IMR-90 (cell line): ENCODE results near the gene ISCA1. TPM values are rescaled to one million over a fixed set of nuclear protein-coding genes. Genes with fewer than 3 reads are reported as not detected.

Experiments used
- ATAC-seq: fragments of 200-7000 bp; cut with Tn5 transposase; 2 replicates; pipeline ENCODE4 v1.9.1; 2020; ENCODE audit warnings: low read depth, mild to moderate bottlenecking, moderate library complexity
- BruUV-seq: library from RNA; stranded (reverse); fragments of 400-500 nt; replicated peaks from 2 replicates; lab custom pipeline; 2021; lab: Mats Ljungman, UMichigan
- CTCF ChIA-PET: fragments of 300-600 bp; formaldehyde crosslinking; extraction: SDS; loops from one replicate; lab custom pipeline; 2021; ENCODE audit warnings: antibody characterized with exemption; lab: Yijun Ruan, JAX
- POLR2A ChIA-PET: fragments of 300-600 bp; sonication (Branson Sonifier 250); formaldehyde crosslinking; loops from one replicate; lab custom pipeline; 2022; ENCODE audit warnings: antibody characterized with exemption; ENCODE audit not compliant: unreplicated experiment; lab: Charles Lee
- DNase-seq: peaks from one replicate; pipeline ENCODE4 v3.0.0; 2013
- H2AFZ ChIP-seq: replicated peaks from 2 replicates; pipeline ENCODE3; 2013; ENCODE audit warnings: low read length, mild to moderate bottlenecking; ENCODE audit not compliant: poor library complexity
- H2AK5ac ChIP-seq: 2 replicates; pipeline ENCODE4 v1.6.1; 2013; ENCODE audit warnings: low read depth, low read length, inconsistent platforms
- H2AK9ac ChIP-seq: replicated peaks from 2 replicates; pipeline ENCODE3; 2013; ENCODE audit warnings: mild to moderate bottlenecking, low read depth, low read length, moderate library complexity; ENCODE audit not compliant: poor library complexity
- H2BK120ac ChIP-seq: 2 replicates; pipeline ENCODE4 v1.6.1; 2013; ENCODE audit warnings: low read depth, low read length, inconsistent platforms
- H2BK15ac ChIP-seq: 3 replicates; pipeline ENCODE4 v1.6.1; 2013; ENCODE audit warnings: low read depth, low read length, inconsistent platforms
- H2BK20ac ChIP-seq: 2 replicates; pipeline ENCODE4 v1.6.1; 2013; ENCODE audit warnings: low read depth, mild to moderate bottlenecking, inconsistent platforms, low read length, moderate library complexity
- H2BK5ac ChIP-seq: 2 replicates; pipeline ENCODE4 v1.6.1; 2013; ENCODE audit warnings: mild to moderate bottlenecking, low read depth, low read length, inconsistent platforms; ENCODE audit not compliant: poor library complexity, severe bottlenecking
- H3K14ac ChIP-seq: replicated peaks from 2 replicates; pipeline ENCODE4 v1.6.1; 2013; ENCODE audit warnings: low read depth, low read length, inconsistent platforms
- H3K18ac ChIP-seq: 2 replicates; pipeline ENCODE4 v1.6.1; 2013; ENCODE audit warnings: low read depth, low read length, control low read depth
- H3K23ac ChIP-seq: 2 replicates; pipeline ENCODE4 v1.6.1; 2013; ENCODE audit warnings: low read depth, low read length, inconsistent platforms
- H3K27ac ChIP-seq: 2 replicates; pipeline ENCODE4 v1.5.1; 2013; ENCODE audit warnings: mild to moderate bottlenecking, control low read depth, low read length; ENCODE audit not compliant: insufficient read depth
- H3K27me3 ChIP-seq: 2 replicates; pipeline ENCODE4 v1.6.1; 2013; ENCODE audit warnings: low read length; ENCODE audit not compliant: control insufficient read depth, insufficient read depth
- H3K36me3 ChIP-seq: 2 replicates; pipeline ENCODE4 v1.6.1; 2013; ENCODE audit warnings: low read length, mixed read lengths; ENCODE audit not compliant: control insufficient read depth, insufficient read depth
- H3K4ac ChIP-seq: 2 replicates; pipeline ENCODE4 v1.6.1; 2013; ENCODE audit warnings: low read depth, low read length, inconsistent platforms
- H3K4me1 ChIP-seq: 2 replicates; pipeline ENCODE4 v1.6.1; 2013; ENCODE audit warnings: low read length, mixed read lengths; ENCODE audit not compliant: control insufficient read depth, insufficient read depth
- H3K4me2 ChIP-seq: 2 replicates; pipeline ENCODE4 v1.6.1; 2013; ENCODE audit warnings: low read depth, mild to moderate bottlenecking, control low read depth, low read length, moderate library complexity
- H3K4me3 ChIP-seq: 2 replicates; pipeline ENCODE4 v1.5.1; 2013; ENCODE audit warnings: low read depth, mild to moderate bottlenecking, control low read depth, low read length, moderate library complexity; ENCODE audit not compliant: insufficient read depth
- H3K56ac ChIP-seq: 2 replicates; pipeline ENCODE4 v1.6.1; 2013; ENCODE audit warnings: low read length, inconsistent platforms; ENCODE audit not compliant: insufficient read depth; ENCODE audit errors: extremely low read depth
- H3K79me1 ChIP-seq, 2 experiments: 2 replicates each; pipeline ENCODE4 v1.6.1; 2013; ENCODE audit warnings: low read length in 2 of 2, inconsistent platforms in 1 of 2, low read depth in 1 of 2
- H3K9ac ChIP-seq: 2 replicates; pipeline ENCODE4 v1.6.1; 2013; ENCODE audit warnings: low read depth, low read length, control low read depth
- H3K9me1 ChIP-seq: 2 replicates; pipeline ENCODE4 v1.6.1; 2013; ENCODE audit warnings: low read length, inconsistent platforms; ENCODE audit not compliant: insufficient read depth
- H3K9me3 ChIP-seq: 2 replicates; pipeline ENCODE4 v1.6.1; 2013; ENCODE audit warnings: low read length; ENCODE audit not compliant: control insufficient read depth, insufficient read depth
- H4K20me1 ChIP-seq: 2 replicates; pipeline ENCODE4 v1.6.1; 2013; ENCODE audit warnings: low read length, inconsistent platforms; ENCODE audit not compliant: insufficient read depth
- H4K5ac ChIP-seq: 2 replicates; pipeline ENCODE4 v1.6.1; 2013; ENCODE audit warnings: mild to moderate bottlenecking, low read depth, low read length, control low read depth
- H4K8ac ChIP-seq, 2 experiments: 2 replicates each; pipeline ENCODE4 v1.6.1; 2013; ENCODE audit warnings: low read depth in 2 of 2, low read length in 2 of 2, control low read depth in 1 of 2, inconsistent platforms in 1 of 2
- H4K91ac ChIP-seq: 2 replicates; pipeline ENCODE4 v1.6.1; 2013; ENCODE audit warnings: low read depth, low read length, inconsistent platforms; ENCODE audit not compliant: insufficient read depth
- CEBPB ChIP-seq: IDR thresholded peaks from 2 replicates; pipeline ENCODE4 v1.6.1; 2012; ENCODE audit warnings: low read depth, low read length, improper control_type of control experiment
- SMC3 ChIP-seq: fragments of 150-350 bp; IDR thresholded peaks from 2 replicates; pipeline ENCODE4 v1.6.1; 2016; ENCODE audit warnings: low read depth, mild to moderate bottlenecking, antibody characterized with exemption, low read length, moderate library complexity
- WGBS, 2 experiments: methylation state at CpG; one replicate each; pipeline versions ENCODE4 v1.1.5 to v1.1.7; 2013; ENCODE audit warnings: missing lambda C conversion rate in 2 of 2; ENCODE audit not compliant: insufficient read length in 1 of 2; ENCODE audit errors: extremely low coverage in 2 of 2; 5-methylcytosine and 5-hydroxymethylcytosine counted together
- dilution Hi-C: fragments of 300-500 bp; cut with HindIII; formaldehyde crosslinking; loops from one replicate; pipeline ENCODE4 v1.14.3; 2018; ENCODE audit warnings: low sequenced_read_pairs; ENCODE audit not compliant: unreplicated experiment
- in situ Hi-C: fragments of 300-500 bp; cut with MboI; formaldehyde crosslinking; loops from 3 replicates; pipeline ENCODE4 v1.14.3; 2019; ENCODE audit warnings: low sequenced_read_pairs, inconsistent platforms, mixed read lengths
- intact Hi-C: fragments of 100-400 bp; cut with micrococcal nuclease; formaldehyde crosslinking; loops from 2 replicates; pipeline ENCODE4 v1.10.0; 2022
- polyA plus RNA-seq, 3 experiments: library from polyadenylated mRNA; depleted of rRNA; stranded (reverse); fragments of >200 nt; gene quantifications; 2 replicates each; pipeline ENCODE4 v1.2.3, GENCODE V29; 2012; ENCODE audit warnings: low replicate concordance in 1 of 3
- total RNA-seq: library from RNA; depleted of rRNA; stranded (reverse); fragments of >200 nt; gene quantifications from 2 replicates; pipeline ENCODE4 v1.2.3, GENCODE V29; 2012

Gene ISCA1
- total and polyA plus RNA-seq, 2 of the 4 experiments (the other 2 are of a cell fraction), result 14.7 to 15.1 TPM

DNA sequence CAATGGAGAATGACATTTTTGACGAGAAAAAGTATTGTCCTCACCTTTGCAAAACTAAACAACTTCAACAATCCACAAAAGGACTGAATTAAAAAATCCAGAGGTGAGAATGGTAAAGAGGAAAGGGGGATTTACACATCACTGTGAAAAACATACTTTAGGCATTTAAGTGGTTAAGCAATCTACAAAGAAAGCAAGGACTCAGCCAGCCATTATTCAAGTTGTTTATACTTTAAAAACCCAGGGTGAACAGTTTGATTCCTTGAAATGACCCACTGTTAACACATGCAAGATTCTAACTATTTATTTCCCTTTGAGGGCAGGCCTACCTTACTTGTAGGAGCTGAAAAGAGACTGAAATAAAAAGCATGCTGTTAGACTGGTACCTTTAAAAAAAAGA is 42.6 kb upstream of the ISCA1 start:
- Histone ChIP-seq H3K36me3 (peaks cover 26% of the 10 kb centered on the region), H3K14ac (no peak overlapping the region), H3K27me3 (no peaks in the 10 kb centered on the region), H2BK5ac (peak overlapping the region; percentile 51), H3K56ac (no peak overlapping the region), H4K91ac (no peak overlapping the region), H3K4me3 (no peak overlapping the region), H2AK9ac (no peak overlapping the region), H3K79me1 (peaks cover 7 to 17% of the 10 kb centered on the region in 2 experiments; a peak in 3 of 4 replicates), H3K4me1 (peaks cover 16% of the 10 kb centered on the region), H3K9ac (no peak overlapping the region), H2AK5ac (no peak overlapping the region), H3K18ac (no peak overlapping the region), H3K9me1 (peaks cover 5% of the 10 kb centered on the region; the same call in 1 of the 2 replicates), H2BK120ac (no peak overlapping the region), H3K4ac (no peak overlapping the region), H4K20me1 (no peaks in the 10 kb centered on the region), H3K23ac (no peak overlapping the region), H4K5ac (no peak overlapping the region), H4K8ac (no peak overlapping the region), H3K27ac (no peak overlapping the region), H3K9me3 (no peaks in the 10 kb centered on the region), H2BK20ac (no peak overlapping the region), H2AFZ (no peak overlapping the region), H3K4me2 (no peak overlapping the region), H2BK15ac (no peak overlapping the region)
- intact Hi-C loops, result loop anchor here (5.0 kb wide), 1 partner anchor 38 kb away; no protein-coding TSS in a partner anchor
- CTCF ChIA-PET, result no interaction called here
- DNase-seq (peak; percentile 54), ATAC-seq (peak; percentile 19)
- in situ Hi-C loops, result no loop called here
- dilution Hi-C loops, result no loop called here
- no TSS peak for BruUV-seq
- no peak for TF ChIP-seq SMC3
- TF ChIP-seq CEBPB, result peak; percentile 54
- no CpG with 5 or more reads among the region's 1 CpG for WGBS, 2 experiments
- POLR2A ChIA-PET, result no interaction called here
